ENCODE data around the gene IFT57.

- TF ChIP-seq GATA2 (IDR thresholded peaks at IDR 0.05; ENCODE audit: low read depth, low read length) (no peak), GATA3 (IDR thresholded peaks at IDR 0.05; ENCODE audit: low read depth, low read length) (no peak)
Measured at GRCh38 chr3:108235290-108235689, 13.1 kb upstream of the IFT57 start.
